ENCODE results near the gene TMPO.

TMPO gene

GRCh38 chr12:98503592-98504367 lies 11.6 kb upstream of the TMPO start (continued):
- TF ChIP-seq PRDM10 (tag by site-specific recombination; IDR thresholded peaks at IDR 0.05) (peak; percentile 35; the same call in 1 of the 2 replicates), TRIM28 (IDR thresholded peaks at IDR 0.05; ENCODE audit: borderline replicate concordance, low read length) (peak; percentile 57; the same call in 1 of the 2 replicates), PRDM4 (tag by site-specific recombination; IDR thresholded peaks at IDR 0.05) (peak; percentile 70), OVOL3 (tag by site-specific recombination; IDR thresholded peaks at IDR 0.05) (peak; percentile 83; the same call in 1 of the 2 replicates), ZNF561 (tag by site-specific recombination; IDR thresholded peaks at IDR 0.05; ENCODE audit: borderline replicate concordance) (peak; percentile 92), ZFP69B (tag by site-specific recombination; IDR thresholded peaks at IDR 0.05) (peak; percentile 20; the same call in 1 of the 2 replicates), ZNF558 (tag by site-specific recombination; IDR thresholded peaks at IDR 0.05) (peak; percentile 48), ZEB2 (tag by site-specific recombination; IDR thresholded peaks at IDR 0.05) (peak; percentile 87), ZNF211 (tag by site-specific recombination; IDR thresholded peaks at IDR 0.05; ENCODE audit: low read depth) (no peak), ZNF514 (tag by site-specific recombination; IDR thresholded peaks at IDR 0.05) (no peak), ZBTB7A (tag by site-specific recombination; IDR thresholded peaks at IDR 0.05; ENCODE audit: low read depth) (peak; percentile 76; the same call in 1 of the 2 replicates), ZNF280D (tag by site-specific recombination; IDR thresholded peaks at IDR 0.05) (peak; percentile 41; the same call in 1 of the 2 replicates), ZNF140 (tag by site-specific recombination; IDR thresholded peaks at IDR 0.05) (no peak), ZNF366 (tag by site-specific recombination; conservative IDR thresholded peaks at IDR 0.05) (peak; percentile 96), ZNF174 (tag by site-specific recombination; IDR thresholded peaks at IDR 0.05) (no peak), IKZF3 (tag by site-specific recombination; IDR thresholded peaks at IDR 0.05) (peak; percentile 97), GLI2 (tag by site-specific recombination; IDR thresholded peaks at IDR 0.05; ENCODE audit: borderline replicate concordance, low read depth) (no peak), TCF7L2 (IDR thresholded peaks at IDR 0.05; ENCODE audit: borderline replicate concordance, low read depth, low read length) (peak; percentile 93), ZBTB6 (tag by site-specific recombination; IDR thresholded peaks at IDR 0.05) (peak; percentile 62; the same call in 1 of the 2 replicates), KLF9 (tag by site-specific recombination; IDR thresholded peaks at IDR 0.05; ENCODE audit: low read depth) (no peak), ZNF133 (tag by site-specific recombination; IDR thresholded peaks at IDR 0.05) (0 out of 2 replicates have a peak, but pooled peaks have one; percentile 26), ZNF354C (tag by site-specific recombination; IDR thresholded peaks at IDR 0.05; ENCODE audit: borderline replicate concordance, low read depth) (no peak), GLI4 (tag by site-specific recombination; IDR thresholded peaks at IDR 0.05) (peak; percentile 73; the same call in 1 of the 2 replicates), ZNF391 (tag by site-specific recombination; IDR thresholded peaks at IDR 0.05; ENCODE audit: borderline replicate concordance, low read depth) (peak; percentile 79; the same call in 1 of the 2 replicates), HOXD13 (CRISPR knock-in tag; IDR thresholded peaks at IDR 0.05; ENCODE audit: borderline replicate concordance) (no peak), ZNF18 (tag by site-specific recombination; IDR thresholded peaks at IDR 0.05) (peak; percentile 26)
